HG02943 (cell line): ENCODE data around the gene GYS1.
A peak's percentile ranks its signal among the peaks of the same experiment; 100 is the strongest.
"Not testable (repeated sequence)": the region's sequence is repeated elsewhere in the genome, so short reads cannot be mapped to it uniquely, and the experiment has no call there.

Source experiments
- ATAC-seq: cut with Tn5 transposase; IDR thresholded peaks from one replicate; pipeline ENCODE4 v1.9.1; 2021; ENCODE audit warnings: mild to moderate bottlenecking, low read depth, moderate library complexity; ENCODE audit not compliant: unreplicated experiment

Gene GYS1

GRCh38 chr19:49018388-49019241 lies 25.5 kb upstream of the GYS1 start:
- ATAC-seq = not testable (repeated sequence)

- ATAC-seq = no peak
Measured at GRCh38 chr19:49017666-49018351, 24.7 kb upstream of the GYS1 start.

- ATAC-seq = no peak
Measured at GRCh38 chr19:49017041-49017665, 24.0 kb upstream of the GYS1 start, which contains the start of gene LHB. TSS of gene LHB (minus strand) at chr19:49017091. CDS start at chr19:49017081, 10 bp downstream.

GRCh38 chr19:49016067-49016839 lies 23.1 kb upstream of the GYS1 start:
- ATAC-seq = no peak

- ATAC-seq = no peak
Measured at GRCh38 chr19:49014870-49015255, 21.8 kb upstream of the GYS1 start.

- no peak for ATAC-seq
Measured at GRCh38 chr19:49014123-49014869, 21.2 kb upstream of the GYS1 start.

GRCh38 chr19:49011194-49011593 lies 18.1 kb upstream of the GYS1 start:
- ATAC-seq = no peak

GRCh38 chr19:49010453-49010852 lies 17.3 kb upstream of the GYS1 start:
- no peak for ATAC-seq

GRCh38 chr19:49009828-49010227 lies 16.7 kb upstream of the GYS1 start:
- no peak for ATAC-seq

- no peak for ATAC-seq
Measured at GRCh38 chr19:49006905-49007304, 13.8 kb upstream of the GYS1 start.

- ATAC-seq = no peak
Measured at GRCh38 chr19:49004964-49005614, 12.0 kb upstream of the GYS1 start.

- no peak for ATAC-seq
Measured at GRCh38 chr19:49004133-49004532, 11.0 kb upstream of the GYS1 start.

- no peak for ATAC-seq
Measured at GRCh38 chr19:48999481-49000325, 6.6 kb upstream of the GYS1 start.

- ATAC-seq = no peak
Measured at GRCh38 chr19:48997972-48998371, 4.9 kb upstream of the GYS1 start.

- ATAC-seq = no peak
Measured at GRCh38 chr19:48994035-48994386, 902 bp upstream of the GYS1 start.

GRCh38 chr19:48992581-48993174 lies 431 bp downstream of the GYS1 start:
- peak; percentile 6 for ATAC-seq

GRCh38 chr19:48991873-48992580 lies 1.1 kb downstream of the GYS1 start:
- no peak for ATAC-seq
